K562 (cell line): ENCODE measurements around the gene CIAPIN1. TPM values are rescaled to one million over a fixed set of nuclear protein-coding genes. Genes with fewer than 3 reads are reported as not detected.

Source experiments
- ATAC-seq: fragments of 200-7000 bp; cut with Tn5 transposase; 3 replicates; pipeline ENCODE4 v1.9.1; 2020; ENCODE audit warnings: moderate library complexity
- BruUV-seq: library from RNA; stranded (reverse); fragments of 400-500 nt; replicated peaks from 2 replicates; lab custom pipeline; 2021; lab: Mats Ljungman, UMichigan
- CTCF ChIA-PET: fragments of 300-600 bp; formaldehyde crosslinking; extraction: SDS; loops from one replicate; lab custom pipeline; 2021; ENCODE audit warnings: low intra/inter-chr PET ratio; lab: Yijun Ruan, JAX
- POLR2A ChIA-PET: fragments of 300-600, 350-650 bp; sonication (Branson Sonifier 250); formaldehyde crosslinking; extraction: SDS; loops from one replicate; lab custom pipeline; 2021; ENCODE audit warnings: antibody characterized with exemption, inconsistent platforms; lab: Yijun Ruan, JAX
- DNase-seq, 4 experiments: peaks; one replicate each; pipeline versions ENCODE4 v3.0.0 to v3.0.0-alpha.2; 2011 to 2018; ENCODE audit warnings: low spot score in 3 of 4, mixed read lengths in 3 of 4; ENCODE audit errors: extremely low read depth in 1 of 4
- FAIRE-seq: peaks from 2 replicates; lab custom pipeline; 2011; peaks lifted over from hg19 to GRCh38; lab: Jason Lieb, UNC
- H2AFZ ChIP-seq: 2 replicates; pipeline ENCODE4 v1.6.0; 2011; ENCODE audit warnings: low read depth, low read length, control low read depth, inconsistent platforms
- H3K27ac ChIP-seq: fragments of 200-600 bp; 3 replicates; pipeline ENCODE4 v1.8.0; 2011; ENCODE audit warnings: low read depth, mild to moderate bottlenecking, control low read depth, inconsistent platforms, low read length, moderate library complexity, mixed read lengths; ENCODE audit errors: extremely low read depth
- H3K27me3 ChIP-seq, 2 experiments: fragments of 300-600 bp in 1 of 2; 2 replicates in 1 of 2; 3 replicates in 1 of 2; pipeline versions ENCODE4 v1.6.0 to v1.8.0; 2011; ENCODE audit warnings: inconsistent platforms in 2 of 2, low read length in 2 of 2, mild to moderate bottlenecking in 1 of 2, mixed read lengths in 1 of 2, moderate library complexity in 1 of 2; ENCODE audit not compliant: control insufficient read depth in 2 of 2, insufficient read depth in 2 of 2
- H3K36me3 ChIP-seq: fragments of 300-600 bp; 3 replicates; pipeline ENCODE4 v1.8.0; 2011; ENCODE audit warnings: mild to moderate bottlenecking, low read length, inconsistent platforms; ENCODE audit not compliant: control insufficient read depth, insufficient read depth
- H3K4me1 ChIP-seq, 2 experiments: fragments of 200-600 bp in 1 of 2; replicated peaks in 1 of 2; 2 replicates in 1 of 2; 3 replicates in 1 of 2; pipeline versions ENCODE4 v1.5.1 to v1.8.0; 2011; ENCODE audit warnings: inconsistent platforms in 2 of 2, low read length in 2 of 2, mild to moderate bottlenecking in 1 of 2, mixed read lengths in 1 of 2, moderate library complexity in 1 of 2; ENCODE audit not compliant: control insufficient read depth in 2 of 2, insufficient read depth in 2 of 2
- H3K4me2 ChIP-seq: 2 replicates; pipeline ENCODE4 v1.6.1; 2011; ENCODE audit warnings: low read length, control low read depth, inconsistent platforms, mixed read lengths; ENCODE audit not compliant: insufficient read depth
- H3K4me3 ChIP-seq: fragments of 200-600 bp; sonication (generic), shearing (Covaris generic); 2 replicates; pipeline ENCODE4 v1.5.1; 2016; ENCODE audit warnings: control low read depth, inconsistent platforms
- H3K79me2 ChIP-seq: fragments of 200-600 bp; 3 replicates; pipeline ENCODE4 v1.8.0; 2011; ENCODE audit warnings: low read length, inconsistent platforms; ENCODE audit not compliant: control insufficient read depth, insufficient read depth
- H3K9ac ChIP-seq, 2 experiments: 2 replicates each; pipeline versions ENCODE4 v1.6.0 to v1.6.1; 2011; ENCODE audit warnings: low read depth in 2 of 2, low read length in 2 of 2, control low read depth in 1 of 2, inconsistent platforms in 1 of 2, mild to moderate bottlenecking in 1 of 2, mixed read lengths in 1 of 2; ENCODE audit not compliant: insufficient read depth in 1 of 2
- H3K9me1 ChIP-seq: one replicate; pipeline ENCODE4 v1.6.0; 2011; ENCODE audit warnings: inconsistent platforms, mild to moderate bottlenecking, low read length, moderate library complexity; ENCODE audit not compliant: control insufficient read depth, insufficient read depth
- H3K9me3 ChIP-seq: replicated peaks from 2 replicates; pipeline ENCODE4 v1.5.1; 2011; ENCODE audit warnings: low read depth, low read length, inconsistent platforms; ENCODE audit not compliant: control insufficient read depth, insufficient read depth
- H4K20me1 ChIP-seq: replicated peaks from 2 replicates; pipeline ENCODE4 v1.6.1; 2011; ENCODE audit warnings: low read length, inconsistent platforms, mixed read lengths; ENCODE audit not compliant: control insufficient read depth, insufficient read depth
- EZH2 ChIP-seq: IDR thresholded peaks from 2 replicates; pipeline ENCODE4 v1.6.1; 2012; ENCODE audit warnings: low read depth, mild to moderate bottlenecking, inconsistent platforms, low read length, borderline replicate concordance
- HDAC3 ChIP-seq: fragments of 450-650 bp; IDR thresholded peaks from 2 replicates; pipeline ENCODE4 v1.6.1; 2018; ENCODE audit warnings: borderline replicate concordance, mild to moderate bottlenecking, moderate library complexity; ENCODE audit not compliant: partially characterized antibody
- HNRNPH1 ChIP-seq: fragments of 200-400 bp; formaldehyde crosslinking; optimal IDR thresholded peaks from 2 replicates; pipeline ENCODE3; 2017; ENCODE audit warnings: low read depth, mild to moderate bottlenecking, low read length, moderate library complexity
- HNRNPL ChIP-seq: fragments of 200-400 bp; formaldehyde crosslinking; IDR thresholded peaks from 2 replicates; pipeline ENCODE4 v1.6.1; 2017; ENCODE audit warnings: low read depth, mild to moderate bottlenecking, low read length
- MAFG ChIP-seq: fragments of 450-650 bp; conservative IDR thresholded peaks from 2 replicates; pipeline ENCODE4 v1.6.1; 2016; ENCODE audit warnings: missing genetic modification characterization, missing compliant biosample characterization
- MYNN ChIP-seq, 2 experiments: sonication (generic); formaldehyde crosslinking in 1 of 2; IDR thresholded peaks; 2 replicates each; pipeline versions ENCODE4 v1.5.0 to v1.6.1; 2016 to 2020; ENCODE audit warnings: antibody characterized with exemption in 1 of 2, missing genetic modification reagents in 1 of 2
- PRPF4 ChIP-seq: fragments of 200-400 bp; formaldehyde crosslinking; IDR thresholded peaks from one replicate; pipeline ENCODE4 v1.6.1; 2017; ENCODE audit warnings: low read length, low read depth, mild to moderate bottlenecking; ENCODE audit not compliant: insufficient read depth, poor library complexity, severe bottlenecking
- RBM25 ChIP-seq: fragments of 200-400 bp; formaldehyde crosslinking; IDR thresholded peaks from 2 replicates; pipeline ENCODE4 v1.6.1; 2018; ENCODE audit warnings: low read length, low read depth, moderate library complexity; ENCODE audit not compliant: severe bottlenecking
- TEAD2 ChIP-seq: fragments of 450-650 bp; IDR thresholded peaks from 2 replicates; pipeline ENCODE4 v1.6.1; 2016; ENCODE audit warnings: missing genetic modification characterization, control low read depth, missing compliant biosample characterization
- TFAM ChIP-seq: fragments of 250-450 bp; sonication (Bioruptor Pico); conservative IDR thresholded peaks from 2 replicates; pipeline ENCODE4 v1.5.0; 2021; ENCODE audit warnings: mild to moderate bottlenecking, moderate library complexity
- TSHZ1 ChIP-seq: fragments of 250-450 bp; sonication (Bioruptor Pico); IDR thresholded peaks from 2 replicates; pipeline ENCODE4 v1.4.0; 2020; ENCODE audit warnings: mild to moderate bottlenecking, moderate library complexity
- WGBS: fragments of 100-300 bp; shearing (Covaris generic); methylation state at CpG from one replicate; pipeline ENCODE4 v1.1.6; 2016; ENCODE audit warnings: low coverage, mixed read lengths; ENCODE audit not compliant: insufficient coverage; ENCODE audit errors: missing lambda C conversion rate; 5-methylcytosine and 5-hydroxymethylcytosine counted together
- in situ Hi-C: fragments of 300-500 bp; cut with MboI; formaldehyde crosslinking; loops from 4 replicates; pipeline ENCODE4 v1.15.0; 2018; ENCODE audit warnings: inconsistent platforms, mixed read lengths
- intact Hi-C: fragments of 100-400 bp; cut with micrococcal nuclease; formaldehyde crosslinking; loops from 2 replicates; pipeline ENCODE4 v1.14.2; 2022
- polyA plus RNA-seq, 8 experiments: library from polyadenylated mRNA; depleted of rRNA in 4 of 8; stranded (reverse) in 5 of 8; unstranded in 3 of 8; fragments of >200 nt; fragmentation: Nextera tagmentation in 2 of 8; fragmentation: Illumina TruSeq in 1 of 8; extraction: Ambion mirVana in 2 of 8; extraction: Trizol in 1 of 8; gene quantifications; 2 replicates each; pipeline versions ENCODE4 v1.2.1 to v1.2.3, GENCODE V29; 2011 to 2014; ENCODE audit warnings: inconsistent platforms in 1 of 8, missing spikeins in 1 of 8
- total RNA-seq, 7 experiments: library from RNA; depleted of rRNA in 6 of 7; stranded (reverse); fragments of >200 nt in 6 of 7; fragmentation: Illumina TruSeq in 2 of 7; extraction: Trizol in 2 of 7; gene quantifications; 2 replicates each; pipeline versions ENCODE4 v1.2.1 to v1.2.3, GENCODE V29; 2011 to 2021; ENCODE audit warnings: low replicate concordance in 1 of 7

The CIAPIN1 gene
- total and polyA plus RNA-seq, 9 of the 15 experiments (the other 6 are each of a cell fraction or from before 2014, with no cell fraction given): 71.8 to 263 (median 95.7) TPM

- FAIRE-seq (no peak), ATAC-seq (no peak), DNase-seq (no peak)
- Histone ChIP-seq H2AFZ (no peak overlapping the region), H4K20me1 (no peaks in the 10 kb centered on the region), H3K9me1 (no peaks in the 10 kb centered on the region), H3K36me3 (no peaks in the 10 kb centered on the region), H3K9ac (no peak overlapping the region), H3K9me3 (no peaks in the 10 kb centered on the region), H3K27me3 (no peaks in the 10 kb centered on the region; a peak in 2 of 5 replicates), H3K4me2 (no peak overlapping the region), H3K4me3 (no peak overlapping the region), H3K79me2 (no peaks in the 10 kb centered on the region), H3K27ac (no peak overlapping the region), H3K4me1 (peaks cover 3 to 24% of the 10 kb centered on the region in 2 experiments; a peak in 4 of 5 replicates)
- no peak for TF ChIP-seq MYNN (IDR thresholded peaks at IDR 0.05)
- TF ChIP-seq MYNN (CRISPR knock-in tag; IDR thresholded peaks at IDR 0.05): no peak
- TF ChIP-seq HNRNPH1: no peak
- no peak for TF ChIP-seq MAFG (tag)
- TF ChIP-seq HDAC3: no peak
- ChIA-PET POLR2A (no interaction called here), CTCF (interaction anchor here (0.6 to 8.4 kb wide), 3 partner anchors 32 to 117 kb away, joined by 3 to 109 read pairs (median 44); no protein-coding TSS in a partner anchor)
- no TSS peak for BruUV-seq
- WGBS: 55% methylated on average over 6 of the region's 6 CpGs
- intact Hi-C loops: loop anchor here (1.0 to 5.0 kb wide), 2 partner anchors 100 to 337 kb away; no protein-coding TSS in a partner anchor
- in situ Hi-C loops: loop anchor here (5.0 to 10.0 kb wide), 3 partner anchors 98 to 335 kb away; no protein-coding TSS in a partner anchor
Measured at GRCh38 chr16:57419506-57419905, 27.7 kb downstream of the CIAPIN1 start.

DNA sequence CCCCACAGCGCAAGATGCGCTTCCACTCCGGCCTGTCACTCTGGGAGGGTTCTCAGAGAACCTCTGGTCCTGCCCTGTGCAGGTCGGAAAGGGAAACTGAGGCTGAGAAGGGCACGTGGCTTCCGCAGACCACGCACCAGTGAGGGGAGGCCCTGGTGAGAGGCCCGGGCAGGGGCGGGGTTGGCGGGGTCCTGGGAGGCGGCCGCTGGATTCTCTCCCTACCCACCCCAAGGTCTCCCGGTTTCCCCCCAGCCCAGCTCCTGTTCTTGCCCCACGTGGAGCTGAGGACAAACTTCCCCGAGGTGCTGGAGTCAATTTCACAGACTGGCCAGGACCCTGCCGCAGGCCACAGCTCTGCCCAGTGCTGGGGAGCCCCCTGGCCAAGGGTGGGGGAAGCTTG, 31.1 kb downstream of the CIAPIN1 start:
- ATAC-seq: peak; percentile 11; the same call in 1 of the 3 replicates
- in situ Hi-C loops: loop anchor here (5.0 to 10.0 kb wide), 3 partner anchors 101 to 331 kb away; no protein-coding TSS in a partner anchor

More for the DNA sequence above, 31.1 kb downstream of the CIAPIN1 start:
- H2AFZ ChIP-seq: peak overlapping the region; percentile 94
- no peaks in the 10 kb centered on the region for H3K9me1 ChIP-seq
- H3K4me2 ChIP-seq: no peak overlapping the region
- H3K79me2 ChIP-seq: no peaks in the 10 kb centered on the region
- H3K27ac ChIP-seq: no peak overlapping the region
- intact Hi-C loops: loop anchor here (5.0 kb wide), 1 partner anchor 334 kb away; no protein-coding TSS in a partner anchor
- H3K36me3 ChIP-seq: no peaks in the 10 kb centered on the region
- no peak for TF ChIP-seq TSHZ1 (CRISPR knock-in tag)
- no peak for TF ChIP-seq RBM25
- TF ChIP-seq TEAD2: no peak
- no peak for TF ChIP-seq HNRNPL
- TF ChIP-seq TFAM: no peak
- no peak for TF ChIP-seq EZH2
- TF ChIP-seq PRPF4: no peak
- TF ChIP-seq, all 486 proteins: peak for 0
- no peaks in the 10 kb centered on the region for H4K20me1 ChIP-seq
- H3K4me1 ChIP-seq: peaks cover 0 to 24% of the 10 kb centered on the region in 2 experiments; a peak in 4 of 5 replicates
- no peak overlapping the region for H3K4me3 ChIP-seq
- BruUV-seq: no TSS peak
- WGBS: 54% methylated on average over 14 of the region's 16 CpGs
- peak overlapping the region in 1 of 2 experiments; percentile 85; a peak in 2 of 4 replicates for H3K9ac ChIP-seq
- no peak for DNase-seq
- H3K27me3 ChIP-seq: peaks cover 9 to 30% of the 10 kb centered on the region in 2 experiments; a peak in 4 of 5 replicates
- H3K9me3 ChIP-seq: no peaks in the 10 kb centered on the region
- ChIA-PET POLR2A (no interaction called here), CTCF (interaction anchor here (0.9 to 8.4 kb wide), 2 partner anchors 104 to 114 kb away, joined by 4 to 109 read pairs; no protein-coding TSS in a partner anchor)
- FAIRE-seq: no peak
